HG03442 (cell line): ENCODE results near the gene PKN3.

Source experiments
- ATAC-seq: cut with Tn5 transposase; IDR thresholded peaks from one replicate; pipeline ENCODE4 v1.9.1; 2021; ENCODE audit warnings: mild to moderate bottlenecking, moderate library complexity; ENCODE audit not compliant: unreplicated experiment

The PKN3 gene

DNA sequence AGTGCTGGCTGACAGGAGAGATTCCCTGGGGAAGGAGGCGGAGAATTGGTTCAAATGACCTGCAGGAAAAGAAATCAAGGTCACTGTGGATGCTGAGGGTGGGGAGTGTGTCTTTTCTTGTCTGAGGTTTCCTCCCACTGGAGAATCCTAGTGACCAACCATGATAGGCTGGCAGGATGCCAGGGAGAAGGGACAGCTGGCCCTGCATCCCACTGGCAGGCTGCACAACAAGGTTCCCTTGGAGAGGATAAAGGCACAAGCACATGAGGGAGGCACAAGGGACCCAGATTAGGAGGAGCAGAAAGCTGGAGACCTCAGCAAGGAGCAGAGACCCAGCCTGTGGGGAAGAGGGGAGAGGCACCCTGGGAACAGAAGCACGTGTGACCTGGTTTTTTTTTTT lies 33.1 kb downstream of the PKN3 start:
- no peak for ATAC-seq

DNA sequence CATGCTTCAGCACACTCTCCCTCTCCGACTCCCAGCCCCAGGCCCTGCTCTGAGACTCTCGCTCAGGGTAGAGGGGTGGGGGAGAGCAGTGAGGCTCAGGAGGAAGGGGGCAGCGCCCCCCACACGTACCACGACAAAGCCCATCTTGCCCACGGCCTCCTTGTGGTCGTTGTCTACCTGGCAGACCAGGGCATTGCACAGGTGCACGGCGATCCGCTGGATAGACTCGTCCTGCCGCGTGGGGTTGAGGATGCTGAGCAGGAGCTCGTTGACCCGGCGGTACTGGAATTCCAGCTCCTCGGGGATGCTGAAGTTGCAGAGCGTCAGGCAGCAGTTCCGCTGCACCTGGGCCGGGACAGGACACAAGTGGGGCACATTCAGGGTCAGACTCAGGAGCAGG lies 40.1 kb downstream of the PKN3 start:
- ATAC-seq, result no peak

DNA sequence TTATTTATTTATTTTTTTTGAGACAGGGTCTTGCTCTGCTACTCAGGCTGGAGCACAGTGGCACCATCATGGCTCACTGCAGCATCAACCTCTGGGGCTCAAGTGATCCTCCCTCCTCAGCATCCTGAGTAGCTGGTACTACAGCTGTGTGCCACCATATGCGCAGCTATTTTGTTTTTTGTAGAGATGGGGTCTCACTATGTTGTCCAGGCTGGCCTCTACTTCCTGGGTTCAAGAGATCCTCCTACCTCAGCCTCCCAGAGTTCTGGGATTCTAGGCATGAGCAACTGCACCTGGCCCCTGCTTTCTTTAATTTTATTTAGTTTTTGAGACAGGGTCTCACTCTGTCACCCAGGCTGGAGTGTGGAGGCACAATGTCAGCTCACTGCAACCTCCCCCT lies 41.1 kb downstream of the PKN3 start:
- ATAC-seq, result no peak

DNA sequence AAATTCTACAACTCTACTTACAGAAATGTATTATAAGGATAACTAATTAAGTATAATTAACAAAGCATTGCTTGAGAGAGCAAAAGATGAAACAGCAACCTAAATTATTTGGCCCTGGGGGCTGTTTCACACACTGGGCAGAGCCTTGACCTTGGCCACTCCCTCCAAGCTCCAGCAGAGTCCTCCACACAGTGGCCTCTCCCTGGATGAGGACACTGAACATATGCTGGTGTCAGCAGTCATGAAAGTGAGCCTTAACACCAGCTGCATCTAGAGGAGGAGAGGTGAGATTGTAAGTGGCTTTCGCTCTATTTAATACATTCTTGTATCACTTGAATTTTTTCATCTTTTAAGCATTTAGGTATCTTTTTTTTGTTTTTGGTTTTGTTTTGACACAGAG lies 44.9 kb downstream of the PKN3 start:
- no peak for ATAC-seq

DNA sequence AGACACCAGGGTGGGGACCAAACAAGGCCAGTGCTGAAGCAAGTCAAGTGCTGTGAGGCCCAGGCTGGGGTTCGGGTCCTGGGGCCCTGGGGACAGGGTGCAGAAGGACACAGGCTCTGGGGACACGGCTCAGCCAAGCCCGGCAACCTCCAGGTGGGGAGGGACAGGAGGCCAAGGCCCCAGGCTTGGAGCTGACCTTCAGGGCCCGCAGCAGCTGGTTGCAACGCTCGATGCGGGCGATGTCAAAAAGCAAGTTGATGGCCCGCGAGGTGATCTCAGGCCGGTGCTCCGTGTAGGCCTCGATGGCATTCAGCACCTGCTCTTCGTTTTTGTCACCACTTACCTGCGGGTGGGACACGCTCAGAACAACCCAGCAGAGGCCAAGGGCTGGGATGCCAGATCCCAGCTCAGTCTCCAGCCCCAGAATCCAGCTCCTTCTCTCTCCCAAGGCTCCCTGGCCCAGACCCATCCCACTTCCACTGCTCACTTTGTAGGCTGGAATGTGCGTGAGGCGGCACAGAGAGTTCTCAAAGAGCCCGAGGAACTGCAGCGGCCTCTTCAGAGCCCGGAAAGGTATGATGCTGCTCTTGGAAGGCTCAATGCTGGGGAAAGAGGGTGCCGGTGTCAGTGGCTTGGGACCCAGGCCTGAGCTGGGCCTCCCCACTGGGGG lies 48.8 kb downstream of the PKN3 start:
- no peak for ATAC-seq

DNA sequence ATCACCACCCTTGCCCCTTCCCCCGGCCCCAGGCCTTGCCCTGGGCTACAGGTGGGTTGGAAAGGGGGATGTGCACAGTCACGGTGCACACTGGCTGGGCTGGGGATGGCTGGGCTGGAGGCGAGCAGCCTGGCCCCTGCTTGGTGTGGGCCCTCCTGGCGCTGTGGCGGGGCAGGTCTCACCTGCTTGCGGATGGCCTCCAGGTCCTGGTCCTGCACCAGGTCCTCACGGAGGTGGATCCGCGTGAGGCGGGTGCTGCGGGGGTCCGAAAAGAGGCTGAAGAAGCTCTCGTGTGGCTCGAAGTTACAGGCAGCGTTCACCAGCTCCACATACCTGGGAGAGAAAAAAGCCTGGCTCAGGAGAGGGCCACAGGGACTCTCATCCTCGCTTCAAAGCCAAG lies 51.3 kb downstream of the PKN3 start:
- ATAC-seq, result no peak

DNA sequence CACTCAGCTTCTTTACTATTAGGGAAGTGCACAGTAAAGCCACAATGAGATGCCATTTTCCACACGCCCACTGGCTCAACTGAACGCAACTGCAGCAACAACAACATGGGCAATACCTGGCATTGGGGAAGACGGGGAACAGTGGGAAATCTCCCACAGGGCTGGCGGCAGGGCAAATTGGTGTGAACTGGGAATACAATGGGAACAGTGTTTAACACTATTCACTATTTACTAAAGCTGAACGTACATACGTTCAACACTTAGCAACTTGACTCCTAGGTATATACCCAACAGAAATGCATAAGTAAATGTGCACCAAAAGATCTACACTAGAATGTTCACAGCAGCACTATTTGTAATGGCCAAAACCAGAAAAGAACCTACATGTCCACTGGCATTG lies 55.3 kb downstream of the PKN3 start:
- no peak for ATAC-seq

DNA sequence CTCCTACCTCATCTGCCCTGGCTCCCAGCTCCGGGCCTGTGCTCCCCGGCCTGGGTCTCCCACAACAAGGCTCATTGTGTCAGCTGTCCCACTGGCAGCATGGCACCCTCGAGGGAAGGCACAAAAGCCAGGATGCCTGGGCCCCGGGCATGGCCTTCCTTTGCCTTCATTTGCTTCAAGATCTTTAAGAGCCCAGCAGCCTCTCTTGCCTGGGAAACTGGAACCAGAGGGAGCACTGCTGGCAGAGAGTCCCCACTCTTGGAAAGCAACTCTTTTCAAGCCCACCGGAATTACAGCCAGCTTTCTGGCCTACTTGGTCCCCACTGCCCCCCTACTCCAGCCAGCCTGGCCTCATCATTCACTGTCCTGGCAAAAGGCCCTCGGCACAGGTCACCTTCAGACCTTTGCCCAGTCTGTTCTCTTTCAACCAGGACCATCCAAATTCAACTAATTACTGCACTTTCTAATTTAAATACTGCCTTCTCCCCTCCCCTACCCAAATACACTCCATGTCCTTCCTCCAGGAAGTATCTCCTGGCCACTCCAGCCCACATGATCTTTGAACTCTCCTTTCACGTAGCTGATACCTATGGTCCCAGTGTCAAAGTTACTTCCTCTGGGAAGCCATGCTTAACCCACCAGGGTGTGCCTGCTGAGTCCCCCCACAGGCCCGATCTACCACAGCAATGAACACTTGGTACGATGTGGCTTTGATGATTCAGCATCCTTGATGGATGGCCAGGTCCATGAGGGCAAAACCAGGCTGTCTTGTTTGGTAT lies 60.6 kb downstream of the PKN3 start:
- ATAC-seq, result no peak

DNA sequence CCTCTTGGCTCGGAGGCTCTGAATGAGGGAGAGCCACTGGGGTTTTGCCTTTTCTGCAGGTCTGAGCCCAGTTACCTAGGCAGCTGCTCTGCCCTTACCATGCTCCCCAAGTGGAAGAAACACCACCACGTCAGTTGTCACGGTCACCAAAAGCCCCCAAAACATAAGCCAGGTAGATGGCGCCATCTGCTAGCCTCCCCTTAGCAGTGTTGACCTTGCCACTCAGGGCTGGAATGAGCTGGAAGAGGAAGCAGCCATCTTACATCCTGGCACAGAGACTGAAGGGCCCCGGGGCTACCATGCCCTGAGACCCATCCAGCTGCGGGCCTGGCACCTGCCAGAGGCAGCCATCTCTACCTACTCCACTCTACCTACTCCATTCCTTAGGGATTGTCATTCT lies 62.1 kb downstream of the PKN3 start:
- ATAC-seq, result no peak

DNA sequence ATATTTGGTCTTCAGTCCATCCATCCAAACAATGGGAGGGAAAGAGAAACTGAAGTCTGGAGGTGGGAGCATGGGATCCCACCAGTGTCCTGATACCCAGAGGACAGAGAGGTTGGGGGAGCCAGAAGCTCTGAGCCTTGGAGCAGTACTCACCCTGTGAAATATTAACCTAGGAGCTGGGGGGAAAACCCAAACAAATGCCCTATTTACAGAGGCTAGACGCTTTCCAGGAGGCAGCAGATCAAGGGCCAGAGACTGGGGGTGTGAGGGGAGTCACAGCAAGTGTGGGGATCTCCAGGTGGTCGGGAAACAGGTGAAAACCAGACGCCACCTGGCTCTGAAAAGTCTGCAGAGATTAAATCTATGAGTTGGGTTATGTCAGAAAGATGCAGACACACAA lies 63.2 kb downstream of the PKN3 start:
- ATAC-seq, result no peak

DNA sequence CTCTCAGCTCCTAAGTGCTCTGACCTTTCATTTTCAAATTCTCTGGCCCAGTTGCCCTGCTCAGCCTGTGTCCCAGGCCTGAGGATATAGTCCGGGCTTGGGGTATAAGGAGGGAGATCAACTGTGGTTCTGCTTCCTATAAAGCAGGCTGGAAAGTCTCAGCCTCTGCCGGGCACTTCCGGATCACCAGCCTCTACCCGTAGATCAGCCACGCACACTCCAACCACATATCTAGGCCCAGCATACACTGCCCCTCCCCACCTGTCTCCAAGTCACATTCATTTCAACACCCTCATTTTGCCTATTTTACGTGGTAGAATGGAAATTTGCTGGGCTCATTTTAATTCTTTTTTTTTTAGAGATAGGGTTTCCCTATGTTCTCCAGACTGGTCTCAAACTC lies 66.3 kb downstream of the PKN3 start:
- no peak for ATAC-seq
